ENCODE measurements around the gene SPRR2F. TPM values are rescaled to one million over a fixed set of nuclear protein-coding genes. Genes with fewer than 3 reads are reported as not detected.
"Not testable (repeated sequence)": the region's sequence is repeated elsewhere in the genome, so short reads cannot be mapped to it uniquely, and the experiment has no call there.

Gene SPRR2F
- total RNA-seq, 4 donors from 2014 or later, result not detected

DNA sequence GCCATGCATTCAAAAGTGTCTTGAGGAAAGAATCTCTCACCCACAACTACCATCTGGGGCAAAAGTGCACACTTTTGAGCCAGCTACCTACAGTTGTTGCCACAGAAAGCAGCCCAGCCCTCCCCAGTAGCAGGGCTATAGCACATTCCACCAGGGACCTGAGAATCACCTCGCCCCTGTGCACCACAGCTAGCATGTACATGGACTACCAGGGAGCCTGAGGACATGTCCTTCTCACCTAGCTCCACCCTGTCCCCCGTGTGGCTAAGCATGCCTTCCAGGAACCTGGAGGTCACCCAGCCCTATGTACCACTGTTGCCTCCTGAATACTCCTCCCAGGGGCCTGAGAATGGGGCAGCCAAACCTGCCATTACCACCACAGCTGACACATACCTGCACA is 20.4 kb upstream of the SPRR2F start:
- Histone ChIP-seq H3K4me1 (no peaks in the 10 kb centered on the region), H3K27me3 (no peaks in the 10 kb centered on the region), H3K9me3 (no peaks in the 10 kb centered on the region), H3K4me3 (no peak overlapping the region), H3K36me3 (no peaks in the 10 kb centered on the region), H3K27ac (no peak overlapping the region)
- TF ChIP-seq, protein P1, sequence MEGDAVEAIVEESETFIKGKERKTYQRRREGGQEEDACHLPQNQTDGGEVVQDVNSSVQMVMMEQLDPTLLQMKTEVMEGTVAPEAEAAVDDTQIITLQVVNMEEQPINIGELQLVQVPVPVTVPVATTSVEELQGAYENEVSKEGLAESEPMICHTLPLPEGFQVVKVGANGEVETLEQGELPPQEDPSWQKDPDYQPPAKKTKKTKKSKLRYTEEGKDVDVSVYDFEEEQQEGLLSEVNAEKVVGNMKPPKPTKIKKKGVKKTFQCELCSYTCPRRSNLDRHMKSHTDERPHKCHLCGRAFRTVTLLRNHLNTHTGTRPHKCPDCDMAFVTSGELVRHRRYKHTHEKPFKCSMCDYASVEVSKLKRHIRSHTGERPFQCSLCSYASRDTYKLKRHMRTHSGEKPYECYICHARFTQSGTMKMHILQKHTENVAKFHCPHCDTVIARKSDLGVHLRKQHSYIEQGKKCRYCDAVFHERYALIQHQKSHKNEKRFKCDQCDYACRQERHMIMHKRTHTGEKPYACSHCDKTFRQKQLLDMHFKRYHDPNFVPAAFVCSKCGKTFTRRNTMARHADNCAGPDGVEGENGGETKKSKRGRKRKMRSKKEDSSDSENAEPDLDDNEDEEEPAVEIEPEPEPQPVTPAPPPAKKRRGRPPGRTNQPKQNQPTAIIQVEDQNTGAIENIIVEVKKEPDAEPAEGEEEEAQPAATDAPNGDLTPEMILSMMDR (IDR thresholded peaks at IDR 0.05), result no peak
- TF ChIP-seq POLR2A (IDR thresholded peaks at IDR 0.05), result no peak
- DNase-seq, result no peak

DNA sequence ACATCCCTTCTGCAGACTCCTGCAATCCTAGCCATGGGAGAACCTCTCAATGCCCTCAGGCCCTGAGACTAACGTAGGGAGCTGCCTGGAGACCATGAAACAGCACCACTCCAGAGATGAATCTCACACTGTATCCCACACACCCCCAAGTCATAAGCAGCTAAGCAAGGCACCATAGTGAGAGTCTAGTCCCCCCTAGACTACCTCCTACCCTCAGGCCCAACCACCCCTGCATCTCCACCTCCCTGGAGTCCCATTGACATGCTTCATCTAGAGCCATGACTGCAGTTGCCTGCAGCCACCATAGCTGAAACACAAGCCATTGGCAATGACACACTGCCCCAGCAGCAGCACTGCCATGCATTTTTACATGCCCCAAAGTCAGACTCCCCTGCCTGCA is 20.0 kb upstream of the SPRR2F start:
- Histone ChIP-seq H3K27me3 (no peaks in the 10 kb centered on the region), H3K36me3 (no peaks in the 10 kb centered on the region), H3K9me3 (no peaks in the 10 kb centered on the region), H3K4me3 (no peak overlapping the region), H3K4me1 (no peaks in the 10 kb centered on the region), H3K27ac (no peak overlapping the region)
- TF ChIP-seq, protein P1 (IDR thresholded peaks at IDR 0.05), result no peak
- TF ChIP-seq POLR2A (IDR thresholded peaks at IDR 0.05), result no peak
- DNase-seq, result no peak

DNA sequence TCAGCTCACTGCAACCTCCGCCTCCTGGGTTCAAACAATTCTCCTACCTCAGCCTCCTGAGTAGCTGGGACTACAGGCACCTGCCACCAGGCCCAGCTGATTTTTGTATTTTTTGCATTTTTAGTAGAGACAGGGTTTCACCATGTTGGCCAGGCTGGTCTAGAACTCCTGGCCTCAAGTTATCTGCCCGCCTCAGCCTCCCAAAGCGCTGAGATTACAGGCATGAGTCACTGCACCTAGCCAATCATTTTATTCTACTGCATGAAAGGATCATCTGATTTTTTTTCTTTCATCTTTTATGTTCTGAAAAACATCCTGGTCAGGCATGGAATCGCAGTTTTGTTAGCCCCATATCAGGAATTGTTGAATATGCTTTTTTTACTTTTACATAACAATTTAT is 15.4 kb upstream of the SPRR2F start:
- not testable (repeated sequence) for H3K9me3 ChIP-seq, H3K4me3 ChIP-seq, H3K36me3 ChIP-seq, H3K27ac ChIP-seq, H3K4me1 ChIP-seq, H3K27me3 ChIP-seq, DNase-seq

DNA sequence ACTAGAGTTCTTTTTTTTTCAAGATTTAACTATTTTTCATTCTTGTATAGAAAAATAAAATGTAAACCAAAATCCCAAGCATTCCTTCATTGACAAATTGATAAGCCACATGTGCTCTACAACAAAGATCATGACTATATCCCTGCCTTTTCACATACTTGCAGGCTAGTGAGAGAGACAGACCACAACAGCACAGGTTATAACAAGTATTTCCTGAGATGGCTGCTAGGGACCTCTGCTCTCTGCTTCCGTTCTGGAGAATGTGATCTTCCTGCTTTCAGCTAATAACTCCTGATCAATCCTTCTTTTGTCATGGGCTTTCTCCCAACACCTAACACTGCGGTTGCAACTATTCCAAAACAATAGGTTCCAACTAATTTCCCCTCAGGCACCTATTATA is 14.0 kb upstream of the SPRR2F start:
- H3K27ac ChIP-seq, result no peak overlapping the region
- H3K4me3 ChIP-seq, result no peak overlapping the region
- H3K9me3 ChIP-seq, result no peaks in the 10 kb centered on the region
- no peaks in the 10 kb centered on the region for H3K27me3 ChIP-seq
- H3K36me3 ChIP-seq, result no peaks in the 10 kb centered on the region
- no peaks in the 10 kb centered on the region for H3K4me1 ChIP-seq
- DNase-seq, result no peak
- TF ChIP-seq, protein P1 (IDR thresholded peaks at IDR 0.05), result no peak
- TF ChIP-seq POLR2A (IDR thresholded peaks at IDR 0.05), result no peak

DNA sequence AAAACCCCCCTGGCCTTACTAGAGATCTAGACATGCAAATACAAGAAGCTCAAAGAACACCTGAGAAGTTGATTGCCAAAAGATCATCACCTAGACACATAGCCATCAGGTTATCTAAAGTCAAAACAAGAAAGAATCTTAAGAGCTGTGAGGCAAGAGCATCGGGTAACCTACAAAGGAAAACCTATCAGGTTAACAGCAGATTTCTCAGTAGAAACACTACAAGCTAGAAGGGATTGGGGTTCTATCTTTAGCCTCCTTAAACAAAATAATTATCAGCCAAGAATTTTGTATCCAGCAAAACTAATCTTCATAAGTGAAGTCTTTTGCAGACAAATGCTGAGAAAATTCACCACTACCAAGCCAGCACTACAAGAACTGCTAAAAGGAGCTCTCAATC is 12.2 kb upstream of the SPRR2F start:
- no peak for DNase-seq
- no peak overlapping the region for H3K27ac ChIP-seq
- H3K4me3 ChIP-seq, result no peak overlapping the region
- no peaks in the 10 kb centered on the region for H3K9me3 ChIP-seq
- H3K36me3 ChIP-seq, result no peaks in the 10 kb centered on the region
- H3K27me3 ChIP-seq, result no peaks in the 10 kb centered on the region
- no peak for TF ChIP-seq POLR2A (IDR thresholded peaks at IDR 0.05)
- TF ChIP-seq, protein P1 (IDR thresholded peaks at IDR 0.05), result no peak
- H3K4me1 ChIP-seq, result no peaks in the 10 kb centered on the region

DNA sequence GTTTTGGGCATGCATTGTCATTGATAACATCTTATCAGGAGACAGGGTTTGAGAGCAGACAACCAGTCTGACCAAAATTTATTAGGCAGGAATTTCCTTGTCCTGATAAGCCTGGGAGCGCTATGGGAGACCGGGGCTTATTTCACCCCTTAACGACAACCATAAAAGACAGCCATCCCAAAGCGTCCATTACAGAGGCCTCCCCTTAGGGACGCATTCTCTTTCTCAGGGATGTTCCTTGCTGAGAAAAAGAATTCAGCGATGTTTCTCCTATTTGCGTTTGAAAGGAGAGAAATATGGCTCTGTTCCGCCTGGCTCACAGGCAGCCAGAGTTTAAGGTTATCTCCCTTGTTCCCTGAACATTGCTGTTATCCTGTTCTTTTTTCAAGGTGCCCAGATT is 10.5 kb upstream of the SPRR2F start:
- not testable (repeated sequence) for H3K27me3 ChIP-seq, H3K9me3 ChIP-seq, H3K4me1 ChIP-seq, DNase-seq, H3K4me3 ChIP-seq, H3K36me3 ChIP-seq, H3K27ac ChIP-seq

DNA sequence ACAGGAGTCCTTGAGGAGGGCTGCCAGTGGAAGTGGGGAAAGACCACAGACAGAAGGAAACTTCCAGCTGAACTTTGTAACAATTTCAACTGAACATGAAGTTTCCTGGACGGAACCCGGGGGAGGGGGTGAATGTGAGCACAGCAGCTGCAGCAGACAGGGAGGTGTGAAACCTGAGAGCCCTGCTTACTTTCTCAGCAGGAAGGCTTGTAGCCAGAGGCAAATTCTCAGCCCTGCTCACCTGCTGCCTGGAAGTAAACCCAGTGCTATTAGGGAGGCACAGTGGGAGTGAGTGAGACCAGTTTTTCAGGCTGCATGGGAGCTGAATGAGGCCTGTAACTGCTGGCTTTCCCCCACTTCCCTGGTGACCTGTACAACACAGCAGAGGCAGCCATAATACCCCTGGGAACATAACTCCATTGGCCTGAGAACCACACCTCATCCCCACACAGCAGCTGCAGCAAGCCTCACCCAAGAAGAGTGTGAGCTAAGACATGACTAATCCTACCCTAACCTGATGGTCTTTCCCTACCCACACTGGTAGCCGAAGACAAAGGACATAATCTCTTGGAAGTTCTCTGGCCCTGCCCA is 9.6 kb upstream of the SPRR2F start:
- Histone ChIP-seq H3K9me3 (no peaks in the 10 kb centered on the region), H3K36me3 (no peaks in the 10 kb centered on the region), H3K4me3 (no peak overlapping the region), H3K27me3 (no peaks in the 10 kb centered on the region), H3K4me1 (no peaks in the 10 kb centered on the region), H3K27ac (no peak overlapping the region)
- DNase-seq, result no peak
- TF ChIP-seq, protein P1 (IDR thresholded peaks at IDR 0.05), result no peak
